GM21515 (cell line): ENCODE measurements around the gene HKDC1.
"Not testable (repeated sequence)": the region's sequence is repeated elsewhere in the genome, so short reads cannot be mapped to it uniquely, and the experiment has no call there.

Source experiments
- ATAC-seq: cut with Tn5 transposase; IDR thresholded peaks from one replicate; pipeline ENCODE4 v1.9.1; 2021; ENCODE audit not compliant: unreplicated experiment

The HKDC1 gene

GRCh38 chr10:69220041-69220451 lies at the start of gene HKDC1:
TSS of gene HKDC1 (plus strand) at chr10:69220332. CDS start at chr10:69220436, 104 bp downstream.
- ATAC-seq = no peak

GRCh38 chr10:69172241-69172982 lies 47.7 kb upstream of the HKDC1 start:
- ATAC-seq = no peak

- ATAC-seq = not testable (repeated sequence)
Observed at GRCh38 chr10:69175326-69175725, 44.8 kb upstream of the HKDC1 start.

GRCh38 chr10:69176823-69177222 lies 43.3 kb upstream of the HKDC1 start:
- no peak for ATAC-seq

- peak; percentile 25 for ATAC-seq
Observed at GRCh38 chr10:69179089-69179742, 40.9 kb upstream of the HKDC1 start.

GRCh38 chr10:69179743-69180524 lies 40.2 kb upstream of the HKDC1 start, which contains the start of gene SUPV3L1:
TSS of gene SUPV3L1 (plus strand) at chr10:69180234. CDS start at chr10:69180292, 58 bp downstream.
- ATAC-seq = peak; percentile 82

- ATAC-seq = no peak
Observed at GRCh38 chr10:69180525-69181204, 39.5 kb upstream of the HKDC1 start.

GRCh38 chr10:69181433-69181832 lies 38.7 kb upstream of the HKDC1 start:
- ATAC-seq = no peak

GRCh38 chr10:69182005-69182404 lies 38.1 kb upstream of the HKDC1 start:
- no peak for ATAC-seq

GRCh38 chr10:69186524-69186923 lies 33.6 kb upstream of the HKDC1 start:
- ATAC-seq = no peak

GRCh38 chr10:69201045-69201444 lies 19.1 kb upstream of the HKDC1 start:
- no peak for ATAC-seq

- ATAC-seq = no peak
Observed at GRCh38 chr10:69202332-69202731, 17.8 kb upstream of the HKDC1 start.

- no peak for ATAC-seq
Observed at GRCh38 chr10:69208761-69209160, 11.4 kb upstream of the HKDC1 start.

- ATAC-seq = no peak
Observed at GRCh38 chr10:69209787-69210484, 10.2 kb upstream of the HKDC1 start.

- no peak for ATAC-seq
Observed at GRCh38 chr10:69211104-69211503, 9.0 kb upstream of the HKDC1 start.

- no peak for ATAC-seq
Observed at GRCh38 chr10:69211524-69211923, 8.6 kb upstream of the HKDC1 start.

GRCh38 chr10:69213591-69214311 lies 6.4 kb upstream of the HKDC1 start:
- ATAC-seq = no peak

- no peak for ATAC-seq
Observed at GRCh38 chr10:69214666-69215131, 5.4 kb upstream of the HKDC1 start.

GRCh38 chr10:69215405-69216171 lies 4.5 kb upstream of the HKDC1 start:
- no peak for ATAC-seq
